Effector memory CD8-positive, alpha-beta T cell (primary cell): Measurements from ENCODE around the gene TNKS1BP1.

Source experiments
- ATAC-seq: fragments of 150-1000 bp; cut with Tn5 transposase; replicated peaks from 2 replicates; pipeline ENCODE4 v1.10.0; 2021; ENCODE audit warnings: mild to moderate bottlenecking, moderate library complexity
- DNase-seq, 3 experiments: peaks; one replicate each; pipeline ENCODE4 v3.0.0; 2021
- H3K27ac Mint-ChIP-seq, 2 donors: one replicate each; pipeline ENCODE4 v1.8.0; 2022; ENCODE audit warnings: mild to moderate bottlenecking in 2 of 2, mixed read lengths in 2 of 2, moderate library complexity in 2 of 2
- H3K27me3 Mint-ChIP-seq, 2 donors: one replicate each; pipeline ENCODE4 v1.8.0; 2022; ENCODE audit warnings: mixed read lengths in 2 of 2
- H3K36me3 Mint-ChIP-seq: one replicate; pipeline ENCODE4 v1.8.0; 2022; ENCODE audit warnings: mild to moderate bottlenecking, moderate library complexity, mixed read lengths; ENCODE audit not compliant: insufficient read depth
- H3K4me1 Mint-ChIP-seq, 2 donors: one replicate each; pipeline ENCODE4 v1.8.0; 2022; ENCODE audit warnings: low read depth in 2 of 2, mixed read lengths in 2 of 2
- H3K4me3 Mint-ChIP-seq, 2 donors: one replicate each; pipeline ENCODE4 v1.8.0; 2022; ENCODE audit warnings: mild to moderate bottlenecking in 2 of 2, mixed read lengths in 2 of 2, moderate library complexity in 2 of 2
- H3K9me3 Mint-ChIP-seq, 2 donors: one replicate each; pipeline ENCODE4 v1.8.0; 2022; ENCODE audit warnings: mixed read lengths in 2 of 2

Gene TNKS1BP1

DNA sequence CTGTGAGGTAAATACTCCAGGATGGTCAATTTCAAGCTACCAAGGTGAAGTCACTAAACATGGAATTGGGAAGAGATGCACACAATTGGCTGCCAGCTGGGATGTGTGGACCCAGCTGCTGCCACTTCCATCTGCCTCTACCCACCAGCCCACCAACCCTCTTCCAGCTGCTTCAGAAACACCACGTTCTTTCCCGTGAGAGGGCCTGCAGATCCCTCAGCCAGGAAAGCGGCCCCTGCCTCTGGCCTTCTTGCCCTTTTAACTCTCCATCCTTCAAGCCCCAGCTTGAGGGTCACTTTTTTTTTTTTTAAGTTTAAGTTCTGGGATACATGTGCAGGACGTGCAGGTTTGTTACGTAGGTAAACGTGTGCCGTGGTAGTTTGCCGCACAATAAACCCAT lies 36.2 kb upstream of the TNKS1BP1 start:
- no peaks in the 10 kb centered on the region for H3K9me3 Mint-ChIP-seq
- ATAC-seq (no peak), DNase-seq (no peak)
- H3K36me3 Mint-ChIP-seq: no peaks in the 10 kb centered on the region
- H3K27me3 Mint-ChIP-seq: peaks cover 28 to 39% of the 10 kb centered on the region in 2 donors
- no peaks in the 10 kb centered on the region for H3K4me1 Mint-ChIP-seq
- H3K4me3 Mint-ChIP-seq: no peak overlapping the region
- no peak overlapping the region for H3K27ac Mint-ChIP-seq

DNA sequence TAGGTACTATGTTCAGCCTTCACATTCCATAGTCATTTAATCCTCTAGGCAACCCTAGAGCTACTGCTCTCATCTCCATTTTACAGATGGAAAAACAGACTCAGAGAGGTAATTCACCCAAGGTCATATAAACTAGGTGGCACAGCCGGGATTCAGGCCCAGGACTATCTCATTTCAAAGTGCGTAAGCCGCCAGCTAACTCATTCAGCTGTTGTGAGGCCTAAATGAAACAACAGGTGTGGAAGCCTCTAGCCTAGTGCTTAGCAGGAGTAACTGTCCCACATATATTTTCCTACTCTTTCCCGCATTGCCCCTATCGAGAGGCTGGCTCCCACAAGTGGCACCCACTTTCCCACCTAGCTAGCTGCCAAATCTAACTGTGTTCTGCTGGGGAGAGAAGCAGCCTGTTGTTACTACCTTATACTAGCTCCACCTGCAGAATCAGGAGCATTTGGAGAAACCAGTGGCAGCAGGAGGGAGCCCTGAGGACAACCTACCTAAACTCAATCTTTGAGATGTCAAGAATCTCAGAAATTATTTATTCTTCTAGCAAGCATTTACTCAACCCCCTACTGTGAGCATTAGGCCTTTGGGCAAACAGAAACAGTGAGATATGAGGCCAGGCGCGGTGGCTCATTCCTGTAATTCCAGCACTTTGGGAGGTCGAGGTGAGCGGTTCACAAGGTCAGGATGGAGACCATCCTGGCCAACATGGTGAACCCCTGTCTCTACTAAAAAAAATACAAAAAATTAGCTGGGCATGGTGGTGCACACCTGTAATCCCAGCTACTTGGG lies 35.3 kb upstream of the TNKS1BP1 start:
- no peak overlapping the region for H3K4me3 Mint-ChIP-seq
- H3K27ac Mint-ChIP-seq: no peak overlapping the region
- ATAC-seq (no peak), DNase-seq (no peak)
- no peaks in the 10 kb centered on the region for H3K36me3 Mint-ChIP-seq
- no peaks in the 10 kb centered on the region for H3K4me1 Mint-ChIP-seq
- H3K9me3 Mint-ChIP-seq: no peaks in the 10 kb centered on the region
- H3K27me3 Mint-ChIP-seq: peaks cover 30 to 34% of the 10 kb centered on the region in 2 donors

DNA sequence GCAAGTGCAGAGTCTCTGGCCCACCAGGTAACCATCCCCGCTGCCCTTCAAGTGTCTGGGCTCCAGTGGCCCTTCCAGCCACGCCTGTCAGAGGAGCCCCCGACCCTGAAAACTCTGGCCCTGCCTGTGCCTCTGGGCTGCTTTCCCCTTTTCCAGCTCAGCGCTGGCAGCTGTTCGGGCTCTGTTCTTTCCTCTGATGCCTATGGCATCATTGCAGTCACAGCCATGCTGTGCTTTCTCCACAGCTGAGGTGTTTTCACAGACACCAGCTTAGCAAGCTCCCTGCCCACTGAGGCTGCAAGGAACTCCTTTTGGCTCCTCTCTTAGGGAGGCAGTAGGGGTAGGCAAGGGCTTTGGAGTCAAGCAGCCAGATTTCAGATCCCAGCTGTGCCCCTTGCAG lies 34.6 kb upstream of the TNKS1BP1 start:
- no peak overlapping the region for H3K4me3 Mint-ChIP-seq
- peaks cover 35 to 40% of the 10 kb centered on the region in 2 donors for H3K27me3 Mint-ChIP-seq
- no peaks in the 10 kb centered on the region for H3K9me3 Mint-ChIP-seq
- no peak for DNase-seq
- H3K27ac Mint-ChIP-seq: no peak overlapping the region
- ATAC-seq: no peak
- H3K4me1 Mint-ChIP-seq: no peaks in the 10 kb centered on the region
- H3K36me3 Mint-ChIP-seq: no peaks in the 10 kb centered on the region

DNA sequence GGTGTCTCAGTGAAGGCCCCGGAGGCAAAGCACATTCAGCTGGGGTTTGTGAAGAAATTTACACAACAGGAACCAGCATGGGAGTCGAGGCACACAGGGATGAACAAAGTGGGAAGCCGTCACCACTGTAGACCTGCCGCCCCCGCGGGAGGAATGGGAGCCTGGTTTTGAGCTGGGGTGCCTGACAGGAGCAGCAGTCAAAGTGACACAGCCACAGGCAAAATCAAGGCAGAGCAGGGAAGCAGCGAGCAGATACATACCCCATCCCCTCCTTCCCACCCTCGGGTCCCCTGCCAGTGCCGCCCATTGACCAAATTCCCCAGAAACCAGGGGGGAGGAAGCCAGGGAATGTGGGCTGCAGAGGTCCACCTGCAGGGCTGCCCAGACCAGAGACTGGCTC lies 34.2 kb upstream of the TNKS1BP1 start:
- no peaks in the 10 kb centered on the region for H3K4me1 Mint-ChIP-seq
- H3K36me3 Mint-ChIP-seq: no peaks in the 10 kb centered on the region
- no peak overlapping the region for H3K4me3 Mint-ChIP-seq
- DNase-seq (no peak), ATAC-seq (no peak)
- no peak overlapping the region for H3K27ac Mint-ChIP-seq
- peaks cover 34 to 40% of the 10 kb centered on the region in 2 donors for H3K27me3 Mint-ChIP-seq
- no peaks in the 10 kb centered on the region for H3K9me3 Mint-ChIP-seq

DNA sequence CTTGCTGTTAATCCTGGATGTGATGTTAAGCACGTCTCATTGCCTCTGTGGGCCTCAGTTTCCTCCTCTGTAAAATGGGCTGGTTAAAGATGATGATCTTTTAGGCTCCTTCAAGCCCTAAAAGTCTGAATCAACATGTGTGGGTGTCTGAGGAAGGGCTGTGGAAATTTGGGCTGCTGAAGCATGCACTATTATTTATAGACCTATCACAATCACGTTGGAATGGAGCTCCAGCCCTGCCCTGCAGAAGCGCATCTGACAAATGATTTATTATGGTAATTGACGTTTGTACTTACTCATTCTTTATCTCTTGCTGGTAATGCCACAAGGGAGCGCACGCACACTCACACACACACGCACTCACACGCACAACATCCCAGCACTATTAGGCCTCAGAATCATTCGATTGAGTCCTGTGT lies 33.8 kb upstream of the TNKS1BP1 start:
- Mint-ChIP-seq H3K27me3 (peaks cover 32 to 36% of the 10 kb centered on the region in 2 donors), H3K9me3 (no peaks in the 10 kb centered on the region), H3K27ac (no peak overlapping the region), H3K4me3 (no peak overlapping the region), H3K36me3 (no peaks in the 10 kb centered on the region), H3K4me1 (no peaks in the 10 kb centered on the region)
- ATAC-seq: no peak
- DNase-seq: no peak

DNA sequence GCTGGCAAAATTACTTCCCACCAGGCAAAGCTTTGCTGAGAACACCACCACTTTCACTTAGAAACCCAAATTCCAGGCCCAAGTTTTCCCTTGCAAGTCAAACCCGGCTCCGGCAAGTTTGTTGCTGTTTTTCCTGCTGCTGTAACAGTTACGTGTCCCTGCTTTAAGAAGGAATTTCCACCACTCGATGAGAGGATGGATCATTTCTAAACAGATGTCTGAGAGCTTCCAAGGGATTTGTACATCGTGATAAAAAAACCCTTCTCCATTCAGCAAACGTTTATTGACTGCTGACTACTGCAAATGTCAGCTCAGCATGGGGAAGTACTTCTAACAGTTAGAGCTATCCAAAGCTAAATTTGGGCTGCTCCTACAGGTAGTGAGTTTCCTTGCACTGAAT lies 33.1 kb upstream of the TNKS1BP1 start:
- no peak overlapping the region for H3K27ac Mint-ChIP-seq
- H3K4me1 Mint-ChIP-seq: no peaks in the 10 kb centered on the region
- no peak overlapping the region for H3K4me3 Mint-ChIP-seq
- H3K27me3 Mint-ChIP-seq: peaks cover 28 to 29% of the 10 kb centered on the region in 2 donors
- H3K9me3 Mint-ChIP-seq: no peaks in the 10 kb centered on the region
- no peak for DNase-seq
- ATAC-seq: no peak
- no peaks in the 10 kb centered on the region for H3K36me3 Mint-ChIP-seq

GRCh38 chr11:57357310-57357709 lies 32.6 kb upstream of the TNKS1BP1 start:
- Mint-ChIP-seq H3K27me3 (peaks cover 24 to 25% of the 10 kb centered on the region in 2 donors), H3K4me3 (no peak overlapping the region), H3K27ac (no peak overlapping the region), H3K36me3 (no peaks in the 10 kb centered on the region), H3K9me3 (no peaks in the 10 kb centered on the region), H3K4me1 (no peaks in the 10 kb centered on the region)
- ATAC-seq: no peak
- no peak for DNase-seq

DNA sequence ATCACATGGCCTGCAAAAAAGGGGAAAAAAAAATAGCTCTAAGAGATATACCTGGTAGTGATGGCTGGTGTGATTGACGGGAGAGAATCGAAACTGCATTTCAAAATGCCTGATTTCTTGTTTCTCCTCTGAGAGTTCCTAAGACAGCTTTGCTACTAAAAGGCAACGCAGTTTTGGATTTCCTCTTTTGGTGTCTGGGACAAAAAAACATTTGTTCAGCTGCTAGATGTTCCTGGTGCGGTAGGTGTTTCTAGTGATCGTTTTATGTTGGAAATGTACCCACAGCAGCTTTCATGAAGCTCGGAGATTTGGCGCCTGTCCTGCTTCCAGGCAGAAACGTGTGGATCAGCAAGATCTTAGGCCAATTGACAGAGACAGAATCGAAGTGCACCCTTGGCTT lies 31.5 kb upstream of the TNKS1BP1 start:
- H3K27me3 Mint-ChIP-seq: peaks cover 13 to 17% of the 10 kb centered on the region in 2 donors
- no peaks in the 10 kb centered on the region for H3K9me3 Mint-ChIP-seq
- no peaks in the 10 kb centered on the region for H3K4me1 Mint-ChIP-seq
- DNase-seq (no peak), ATAC-seq (no peak)
- no peak overlapping the region for H3K4me3 Mint-ChIP-seq
- no peak overlapping the region for H3K27ac Mint-ChIP-seq
- H3K36me3 Mint-ChIP-seq: no peaks in the 10 kb centered on the region

- Mint-ChIP-seq H3K4me3 (no peak overlapping the region), H3K36me3 (no peaks in the 10 kb centered on the region), H3K27ac (no peak overlapping the region), H3K4me1 (peaks cover 3% of the 10 kb centered on the region in 2 donors), H3K9me3 (no peaks in the 10 kb centered on the region), H3K27me3 (peaks cover 13 to 17% of the 10 kb centered on the region in 2 donors)
- ATAC-seq (no peak), DNase-seq (no peak)
Observed at GRCh38 chr11:57354699-57355098, 29.9 kb upstream of the TNKS1BP1 start.

DNA sequence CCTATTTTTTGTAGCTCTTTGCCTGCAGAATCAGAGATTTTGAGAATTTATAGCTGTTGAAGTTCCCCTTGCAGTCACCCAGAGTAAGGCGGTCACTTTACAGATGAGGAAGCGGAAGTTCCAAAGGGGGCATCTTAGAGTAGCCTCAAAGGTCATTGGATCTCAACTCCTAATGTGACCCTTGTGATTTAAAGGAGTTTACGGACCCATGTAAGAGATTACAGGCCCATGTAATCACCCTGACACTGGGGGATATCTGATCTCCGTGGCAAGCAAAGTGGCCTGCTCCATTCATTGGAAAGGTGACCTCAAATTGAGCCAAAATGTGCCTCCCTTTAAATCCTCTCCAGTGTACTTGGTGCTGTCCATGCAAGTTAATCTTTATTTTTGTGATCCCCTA lies 29.1 kb upstream of the TNKS1BP1 start:
- Mint-ChIP-seq H3K36me3 (peaks cover under 1% of the 10 kb centered on the region), H3K4me3 (no peak overlapping the region), H3K27me3 (peaks cover 13 to 17% of the 10 kb centered on the region in 2 donors), H3K27ac (no peak overlapping the region), H3K4me1 (peaks cover 3% of the 10 kb centered on the region in 2 donors), H3K9me3 (no peaks in the 10 kb centered on the region)
- DNase-seq: no peak
- no peak for ATAC-seq

GRCh38 chr11:57353446-57353845 lies 28.7 kb upstream of the TNKS1BP1 start:
- Mint-ChIP-seq H3K4me3 (no peak overlapping the region), H3K27me3 (peaks cover 13 to 17% of the 10 kb centered on the region in 2 donors), H3K9me3 (no peaks in the 10 kb centered on the region), H3K27ac (no peak overlapping the region), H3K4me1 (peaks cover 3% of the 10 kb centered on the region in 2 donors), H3K36me3 (peaks cover 2% of the 10 kb centered on the region)
- no peak for DNase-seq
- no peak for ATAC-seq

DNA sequence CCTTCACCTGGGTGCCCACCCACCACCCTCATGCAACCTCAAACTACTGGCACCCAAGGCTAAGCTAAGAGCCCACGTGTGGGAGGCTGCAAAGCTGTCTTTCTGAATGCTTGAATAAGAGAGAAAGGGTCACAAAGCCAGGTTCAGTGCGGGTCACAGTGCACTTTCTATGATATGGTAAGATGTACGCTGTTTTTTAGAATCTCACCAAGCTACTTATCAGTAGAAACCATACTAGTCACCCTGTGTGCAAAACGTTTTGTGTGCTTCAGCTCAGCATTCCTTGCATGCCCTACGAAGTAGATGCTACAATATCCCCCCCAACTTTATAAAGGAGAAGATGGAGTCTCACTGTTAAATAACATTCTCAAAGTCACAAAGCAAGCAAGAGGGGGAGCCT lies 28.3 kb upstream of the TNKS1BP1 start:
- Mint-ChIP-seq H3K4me3 (no peak overlapping the region), H3K4me1 (peaks cover 3% of the 10 kb centered on the region in 2 donors), H3K27me3 (peaks cover 13 to 17% of the 10 kb centered on the region in 2 donors), H3K36me3 (peaks cover 2% of the 10 kb centered on the region), H3K9me3 (no peaks in the 10 kb centered on the region), H3K27ac (no peak overlapping the region)
- ATAC-seq (no peak), DNase-seq (no peak)

DNA sequence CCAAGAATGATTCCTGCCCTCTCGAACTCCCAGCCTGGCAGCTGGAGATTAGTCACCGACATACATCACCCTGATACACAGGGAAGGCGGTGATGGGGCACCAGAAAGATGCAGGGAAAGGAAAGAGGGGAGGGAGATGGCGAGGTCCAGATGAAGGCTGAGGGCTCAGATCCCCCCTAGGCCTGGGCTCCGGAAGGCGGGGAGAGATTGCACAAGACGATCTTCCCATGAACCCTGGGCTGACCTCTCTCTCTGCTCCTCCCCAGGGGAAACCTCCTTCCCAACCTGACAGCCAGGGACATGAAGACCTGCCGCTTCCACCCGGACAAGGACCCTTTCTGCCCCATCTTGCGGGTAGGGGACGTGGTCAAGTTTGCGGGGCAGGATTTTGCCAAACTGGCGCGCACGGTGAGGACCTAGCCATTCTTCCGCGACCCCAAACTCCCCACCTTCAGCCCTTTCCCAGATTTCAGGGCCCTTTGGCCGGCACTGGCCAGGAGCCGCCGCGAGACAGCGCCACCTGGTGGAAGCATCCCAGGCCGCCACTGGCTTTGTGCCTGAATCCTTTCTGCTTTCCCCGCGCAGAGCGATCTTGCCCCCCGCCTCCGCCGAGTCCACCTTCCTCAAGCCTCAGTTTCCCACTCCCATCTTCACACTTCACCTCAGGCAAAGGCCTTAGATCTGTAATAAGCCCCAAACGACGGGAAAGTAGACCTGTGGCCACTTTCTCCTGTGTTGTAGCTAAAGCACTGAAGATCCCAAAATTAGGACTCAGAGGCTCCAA lies 24.9 kb upstream of the TNKS1BP1 start:
- Mint-ChIP-seq H3K4me3 (no peak overlapping the region), H3K36me3 (peaks cover 2% of the 10 kb centered on the region), H3K4me1 (peaks cover 9 to 13% of the 10 kb centered on the region in 2 donors), H3K27me3 (peaks cover 5 to 8% of the 10 kb centered on the region in 2 donors), H3K9me3 (no peaks in the 10 kb centered on the region), H3K27ac (no peak overlapping the region)
- DNase-seq (peak; percentile 55 to 60 (median 58)), ATAC-seq (peak; percentile 54)
